NCI-H2029 treated with DMSO at 0.1 percent for 48 hours (cell line): Measurements from ENCODE around the gene NPIPA1.
"Not testable (repeated sequence)": the region's sequence is repeated elsewhere in the genome, so short reads cannot be mapped to it uniquely, and the experiment has no call there.

ENCODE experiments used
- DNase-seq: peaks from one replicate; lab custom pipeline; 2025; lab: John Stamatoyannopoulos, UW

The NPIPA1 gene

DNA sequence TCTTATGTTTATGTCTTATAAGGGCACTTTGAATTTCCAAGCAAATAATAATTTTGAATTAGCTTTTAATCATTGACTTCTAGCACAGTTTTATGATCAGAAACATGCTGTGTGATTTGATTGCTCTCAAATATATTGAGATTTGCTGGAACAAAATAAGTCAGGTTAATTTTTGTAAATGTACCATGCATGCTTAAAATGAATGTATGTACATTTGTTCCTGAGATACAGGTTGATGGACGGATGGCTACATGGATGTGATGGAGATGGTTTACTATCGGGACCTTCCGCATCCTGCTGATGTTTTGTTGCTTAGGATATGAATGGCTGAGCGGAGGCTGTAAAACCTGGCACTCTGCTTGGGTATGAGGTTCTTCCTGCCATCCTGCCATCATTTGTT is at the start of gene NPIPA1:
NPIPA1 (plus strand) TSS at position 301 of the 400 bp plus-strand sequence; CDS start at position 301, 0 bp downstream.
- not testable (repeated sequence) for DNase-seq

GRCh38 chr16:14892111-14892510 is 45.1 kb upstream of the NPIPA1 start:
- DNase-seq = not testable (repeated sequence)

- DNase-seq = not testable (repeated sequence)
These were observed 41.9 kb upstream of the NPIPA1 start for GRCh38 chr16:14895382-14895781.

GRCh38 chr16:14896023-14896422 is 41.2 kb upstream of the NPIPA1 start:
- not testable (repeated sequence) for DNase-seq

DNA sequence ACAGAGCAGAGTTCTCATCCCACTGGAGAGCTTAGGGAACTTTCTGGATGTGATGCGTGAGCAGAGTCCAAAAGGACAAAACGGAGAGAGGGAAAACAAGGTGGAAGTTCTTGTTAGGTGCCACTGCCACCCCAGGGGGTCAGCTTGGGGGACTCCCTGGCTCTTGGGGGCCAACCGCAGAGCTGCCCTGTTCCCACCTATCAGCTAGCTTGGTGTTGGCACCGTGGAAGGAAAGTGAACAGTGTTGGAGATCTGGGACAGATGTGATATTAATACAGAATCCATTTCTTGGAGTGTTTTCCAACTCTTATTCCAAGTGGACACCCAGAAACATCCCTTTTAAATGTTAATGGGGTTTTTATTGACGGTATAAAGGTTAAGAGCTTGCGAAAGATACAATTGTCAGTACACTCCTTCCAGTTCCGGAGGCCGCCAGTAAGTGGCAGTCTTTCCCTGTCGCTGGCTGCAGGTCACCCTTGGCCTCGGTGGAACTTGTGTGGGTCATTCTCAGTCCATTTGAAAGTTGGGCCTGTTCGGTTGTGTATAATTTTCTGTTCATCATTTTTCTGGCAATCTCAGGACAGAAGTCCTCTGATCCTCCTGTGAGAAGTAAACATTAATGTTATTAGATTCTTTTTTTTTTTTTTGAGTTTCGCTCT is 40.1 kb upstream of the NPIPA1 start:
- DNase-seq = not testable (repeated sequence)

DNA sequence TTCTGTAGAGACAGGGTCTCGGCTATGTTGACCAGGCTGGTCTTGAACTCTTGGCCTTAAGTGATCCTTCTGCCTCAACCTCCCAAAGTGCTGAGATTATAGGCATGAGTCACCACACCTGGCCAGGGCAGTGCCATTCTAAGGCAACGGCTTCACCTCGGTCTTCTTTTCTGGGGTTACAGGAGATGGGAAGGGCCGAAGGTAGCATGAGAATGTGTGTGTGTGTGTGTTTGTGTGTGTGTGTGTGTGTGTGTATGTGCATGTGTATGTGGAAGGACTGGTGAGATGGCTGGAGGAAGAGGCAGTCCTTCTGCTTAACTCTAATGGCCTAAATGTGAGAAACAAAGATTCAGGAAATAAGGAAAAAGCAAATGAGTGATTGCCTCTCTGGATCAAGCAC is 39.1 kb upstream of the NPIPA1 start:
- DNase-seq = not testable (repeated sequence)

DNA sequence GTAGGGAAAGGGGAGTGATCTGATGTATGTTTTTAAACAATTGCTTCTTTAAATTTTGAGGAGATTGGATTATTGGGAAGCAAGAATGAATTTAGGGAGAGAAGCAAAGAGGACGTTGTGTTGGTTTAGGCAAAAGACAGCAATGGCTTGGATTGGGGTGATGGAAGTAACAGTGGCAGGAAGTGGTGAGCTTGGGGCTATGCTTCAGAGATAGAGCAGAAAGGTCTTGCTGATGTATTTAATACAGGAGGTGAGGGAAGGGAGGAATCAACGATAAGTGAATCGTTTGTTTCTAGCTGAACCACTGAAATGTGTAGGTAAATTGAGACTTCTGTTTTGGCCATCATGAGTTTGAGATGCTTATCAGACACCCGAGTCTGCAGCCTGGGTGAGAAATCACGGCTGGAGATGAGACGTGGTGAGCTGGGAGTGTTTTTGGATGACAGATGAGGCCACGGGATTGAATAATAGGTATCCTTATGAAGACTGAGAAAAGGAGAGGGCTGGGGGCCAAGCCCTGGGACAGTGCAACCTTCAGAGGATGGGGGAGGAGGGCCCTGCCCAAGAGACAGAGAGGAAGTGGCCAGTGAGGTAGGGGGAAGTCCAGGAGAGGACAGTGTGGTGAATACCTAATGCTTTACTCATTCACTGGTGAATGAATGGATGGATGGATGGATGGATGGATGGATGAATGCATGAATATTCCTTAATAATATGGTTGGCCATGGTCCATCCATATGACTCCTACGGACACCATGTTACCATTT is 33.9 kb upstream of the NPIPA1 start:
- not testable (repeated sequence) for DNase-seq

GRCh38 chr16:14909744-14910143 is 27.5 kb upstream of the NPIPA1 start:
- DNase-seq = not testable (repeated sequence)

DNA sequence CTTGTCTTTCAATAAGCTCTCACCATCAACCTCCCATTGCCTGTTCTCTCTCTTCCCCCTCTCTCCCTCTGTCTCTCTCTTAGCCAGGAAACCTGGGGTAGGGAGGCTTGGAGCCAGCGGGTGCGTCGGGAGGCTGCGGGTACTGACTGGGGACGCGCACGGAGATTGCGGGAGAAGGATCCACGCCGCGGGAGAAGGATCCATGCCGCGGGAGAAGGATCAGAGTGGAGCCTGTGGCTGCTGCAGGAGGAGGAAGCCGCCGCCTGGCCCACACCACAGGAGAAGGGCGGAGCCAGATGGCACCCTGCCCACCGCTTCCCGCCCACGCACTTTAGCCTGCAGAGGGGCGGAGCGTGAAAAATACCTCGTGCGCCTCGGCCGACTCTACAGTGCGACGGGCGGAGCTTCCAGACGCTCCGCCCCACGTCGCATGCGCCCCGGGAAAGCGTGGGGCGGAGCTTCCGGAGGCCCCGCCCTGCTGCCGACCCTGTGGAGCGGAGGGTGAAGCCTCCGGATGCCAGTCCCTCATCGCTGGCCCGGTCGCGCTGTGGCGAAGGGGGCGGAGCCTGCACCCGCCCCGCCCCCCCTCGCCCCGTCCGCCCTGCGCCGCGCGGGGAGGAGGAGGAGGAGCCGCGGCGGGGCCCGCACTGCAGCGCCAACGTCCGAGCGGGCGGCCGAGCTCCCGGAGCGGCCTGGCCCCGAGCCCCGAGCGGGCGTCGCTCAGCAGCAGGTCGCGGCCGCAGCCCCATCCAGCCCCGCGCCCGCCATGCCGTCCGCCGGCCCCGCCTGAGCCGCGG is 26.2 kb upstream of the NPIPA1 start:
- DNase-seq = not testable (repeated sequence)

DNA sequence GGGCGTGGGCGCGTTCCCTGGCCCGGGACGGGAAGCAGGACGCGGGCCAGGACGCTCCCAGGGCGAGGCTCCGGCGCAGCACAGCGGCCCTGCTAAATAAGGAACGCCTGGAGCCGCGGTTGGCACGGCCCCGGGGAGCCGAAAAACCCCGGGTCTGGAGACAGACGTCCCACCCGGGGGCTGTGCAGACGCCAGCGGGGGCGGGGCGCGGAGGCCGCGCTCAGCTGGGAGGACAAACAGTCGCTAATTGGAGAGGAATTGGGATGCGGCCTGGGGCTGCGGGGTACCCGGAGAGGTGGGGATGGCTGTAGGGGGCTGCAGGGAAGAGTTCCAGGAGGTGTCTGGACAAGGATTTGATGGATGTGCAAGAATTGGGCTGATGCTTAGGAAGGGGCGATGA is 25.3 kb upstream of the NPIPA1 start:
- not testable (repeated sequence) for DNase-seq

DNA sequence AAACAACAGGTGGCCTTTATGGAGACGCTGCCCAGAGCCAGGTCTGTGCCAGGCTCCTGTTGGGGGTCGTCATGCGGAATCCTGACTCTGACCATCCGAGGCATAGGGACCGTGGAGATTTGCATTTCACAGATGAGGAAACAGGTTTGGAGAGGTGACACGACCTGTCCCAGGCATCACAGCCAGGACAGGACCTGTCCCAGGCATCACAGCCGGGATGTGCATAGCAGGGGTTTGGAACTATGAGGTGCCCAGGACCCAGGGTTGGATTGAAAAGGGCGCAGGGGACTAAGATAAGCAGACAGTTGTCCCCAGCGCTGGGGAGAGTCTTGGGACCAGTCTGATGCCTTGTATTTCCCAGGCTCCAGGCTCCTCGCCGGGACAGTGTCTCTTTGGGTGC is 24.7 kb upstream of the NPIPA1 start:
- not testable (repeated sequence) for DNase-seq

GRCh38 chr16:14918504-14918903 is 18.7 kb upstream of the NPIPA1 start:
- not testable (repeated sequence) for DNase-seq

- DNase-seq = not testable (repeated sequence)
These were observed 17.2 kb upstream of the NPIPA1 start for GRCh38 chr16:14919837-14920600.

- DNase-seq = not testable (repeated sequence)
These were observed 15.0 kb upstream of the NPIPA1 start for GRCh38 chr16:14922285-14922684.

DNA sequence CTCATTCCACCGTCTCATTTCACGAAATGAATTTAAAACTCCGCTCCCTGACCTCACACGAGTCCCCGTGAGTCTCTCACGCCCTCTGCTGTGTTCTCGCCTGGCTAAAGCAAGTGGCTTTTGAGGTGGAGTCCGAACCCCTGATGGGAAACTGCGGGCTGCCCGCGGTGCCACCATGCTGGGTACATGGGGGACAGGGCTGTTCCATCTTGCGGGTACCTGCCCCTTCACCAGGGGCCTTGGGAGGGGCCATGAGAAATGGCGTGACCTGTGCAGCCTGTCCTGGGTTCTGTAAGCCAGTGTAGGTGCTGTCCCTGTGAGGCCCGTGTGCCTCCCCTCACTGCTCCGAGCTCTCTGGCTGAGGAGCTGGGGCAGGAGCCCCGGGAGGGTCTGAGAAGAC is 14.3 kb upstream of the NPIPA1 start:
- not testable (repeated sequence) for DNase-seq

DNA sequence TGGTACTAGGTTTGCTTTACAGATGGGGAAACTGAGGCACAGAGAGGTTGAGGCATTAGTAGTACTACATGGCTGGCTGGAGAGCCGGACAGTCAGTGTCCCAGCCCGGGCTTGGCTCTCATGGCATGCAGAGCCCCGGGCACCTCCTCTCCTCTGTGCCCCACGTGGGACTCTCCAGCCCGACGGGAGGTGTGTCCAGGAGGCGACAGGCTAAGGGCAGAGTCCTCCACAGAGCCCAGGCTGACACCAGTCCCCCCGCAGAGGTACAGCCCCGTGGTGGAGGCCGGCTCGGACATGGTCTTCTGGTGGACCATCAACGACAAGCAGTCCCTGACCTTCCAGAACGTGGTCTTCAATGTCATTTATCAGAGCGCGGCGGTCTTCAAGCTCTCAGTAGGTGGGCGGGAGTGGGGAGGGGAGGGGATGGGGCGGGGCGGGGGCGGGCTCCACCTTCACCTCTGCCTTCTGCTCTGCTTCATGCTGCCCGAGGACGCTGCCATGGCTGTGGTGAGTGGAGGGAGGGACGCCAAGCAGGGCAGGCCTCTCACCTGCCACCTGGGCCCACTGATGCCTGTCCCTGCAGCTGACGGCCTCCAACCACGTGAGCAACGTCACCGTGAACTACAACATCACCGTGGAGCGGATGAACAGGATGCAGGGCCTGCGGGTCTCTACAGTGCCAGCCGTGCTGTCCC is 13.7 kb upstream of the NPIPA1 start:
- DNase-seq = not testable (repeated sequence)

DNA sequence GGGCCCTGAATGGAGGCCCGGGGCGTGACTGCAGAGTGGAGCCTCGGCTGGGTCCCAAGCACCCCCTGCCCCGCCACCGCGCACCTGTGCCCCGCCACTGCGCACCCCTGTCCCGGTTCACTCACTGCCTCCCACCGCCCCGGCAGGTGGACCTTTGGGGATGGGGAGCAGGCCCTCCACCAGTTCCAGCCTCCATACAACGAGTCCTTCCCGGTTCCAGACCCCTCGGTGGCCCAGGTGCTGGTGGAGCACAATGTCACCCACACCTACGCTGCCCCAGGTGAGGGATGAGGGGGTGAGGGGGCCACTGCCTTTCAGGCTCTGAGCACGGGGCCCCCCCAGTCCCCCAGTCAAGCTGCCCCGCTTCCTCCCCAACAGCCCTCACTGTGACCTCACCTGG is 12.9 kb upstream of the NPIPA1 start:
- DNase-seq = not testable (repeated sequence)

DNA sequence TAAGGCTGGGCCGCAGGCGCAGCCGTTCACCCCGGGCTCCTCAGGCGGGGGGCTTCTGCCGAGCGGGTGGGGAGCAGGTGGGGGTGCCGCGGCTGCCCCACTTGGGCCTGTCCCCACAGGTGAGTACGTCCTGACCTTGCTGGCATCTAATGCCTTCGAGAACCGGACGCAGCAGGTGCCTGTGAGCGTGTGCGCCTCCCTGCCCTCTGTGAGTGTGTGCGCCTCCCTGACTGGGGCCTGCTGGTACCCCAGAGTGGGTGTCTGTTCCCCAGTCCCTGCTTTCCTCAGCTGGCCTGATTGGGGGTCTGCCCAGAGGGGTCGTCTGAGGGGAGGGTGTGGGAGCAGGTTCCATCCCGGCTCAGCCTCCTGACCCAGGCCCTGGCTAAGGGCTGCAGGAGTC is 12.3 kb upstream of the NPIPA1 start:
- not testable (repeated sequence) for DNase-seq

GRCh38 chr16:14928064-14928714 is 9.1 kb upstream of the NPIPA1 start:
- not testable (repeated sequence) for DNase-seq

DNA sequence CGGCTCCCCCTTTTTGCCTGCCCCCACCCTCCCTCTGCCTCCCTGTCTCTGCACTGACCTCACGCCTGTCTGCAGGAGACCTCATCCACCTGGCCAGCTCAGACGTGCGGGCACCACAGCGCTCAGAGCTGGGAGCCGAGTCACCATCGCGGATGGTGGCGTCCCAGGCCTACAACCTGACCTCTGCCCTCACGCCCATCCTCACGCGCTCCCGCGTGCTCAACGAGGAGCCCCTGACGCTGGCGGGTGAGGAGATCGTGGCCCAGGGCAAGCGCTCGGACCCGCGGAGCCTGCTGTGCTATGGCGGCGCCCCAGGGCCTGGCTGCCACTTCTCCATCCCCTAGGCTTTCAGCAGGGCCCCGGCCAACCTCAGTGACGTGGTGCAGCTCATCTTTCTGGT is 8.1 kb upstream of the NPIPA1 start:
- DNase-seq = not testable (repeated sequence)
